GM21526 (cell line): ENCODE results near the gene ATAD3C.
"Not testable (repeated sequence)": the region's sequence is repeated elsewhere in the genome, so short reads cannot be mapped to it uniquely, and the experiment has no call there.

Experiments
- ATAC-seq: cut with Tn5 transposase; IDR thresholded peaks from one replicate; pipeline ENCODE4 v1.9.1; 2021; ENCODE audit warnings: moderate library complexity; ENCODE audit not compliant: unreplicated experiment, low FRiP score

The ATAD3C gene

GRCh38 chr1:1418464-1419362, 30.8 kb upstream of the ATAD3C start:
- no peak for ATAC-seq

GRCh38 chr1:1419363-1419812, 30.1 kb upstream of the ATAD3C start:
- no peak for ATAC-seq

- no peak for ATAC-seq
Observed at GRCh38 chr1:1419813-1420653, 29.5 kb upstream of the ATAD3C start.

- ATAC-seq = no peak
Observed at GRCh38 chr1:1420654-1421141, 28.8 kb upstream of the ATAD3C start.

- no peak for ATAC-seq
Observed at GRCh38 chr1:1421147-1421906, 28.2 kb upstream of the ATAD3C start, which contains the start of gene ANKRD65. ANKRD65 (minus strand) TSS chr1:1421276; CDS start chr1:1421005, 271 bp downstream.

GRCh38 chr1:1421907-1422464, 27.5 kb upstream of the ATAD3C start:
- ATAC-seq = no peak

GRCh38 chr1:1422465-1423244, 26.8 kb upstream of the ATAD3C start:
- no peak for ATAC-seq

GRCh38 chr1:1423245-1423597, 26.3 kb upstream of the ATAD3C start:
- ATAC-seq = no peak

GRCh38 chr1:1424707-1425106, 24.8 kb upstream of the ATAD3C start:
- no peak for ATAC-seq

- no peak for ATAC-seq
Observed at GRCh38 chr1:1425426-1425752, 24.1 kb upstream of the ATAD3C start.

GRCh38 chr1:1425753-1426495, 23.6 kb upstream of the ATAD3C start:
- no peak for ATAC-seq

- ATAC-seq = no peak
Observed at GRCh38 chr1:1426496-1427105, 22.9 kb upstream of the ATAD3C start.

- ATAC-seq = no peak
Observed at GRCh38 chr1:1427106-1427819, 22.2 kb upstream of the ATAD3C start.

GRCh38 chr1:1427820-1428148, 21.7 kb upstream of the ATAD3C start:
- no peak for ATAC-seq

- no peak for ATAC-seq
Observed at GRCh38 chr1:1428174-1428573, 21.3 kb upstream of the ATAD3C start.

- ATAC-seq = not testable (repeated sequence)
Observed at GRCh38 chr1:1428967-1429366, 20.5 kb upstream of the ATAD3C start.

- no peak for ATAC-seq
Observed at GRCh38 chr1:1429671-1430073, 19.8 kb upstream of the ATAD3C start.
